H9 (cell line): ENCODE data around the gene STAC2. TPM values are rescaled to one million over a fixed set of nuclear protein-coding genes. Genes with fewer than 3 reads are reported as not detected.

Experiments
- DNase-seq: peaks from one replicate; pipeline ENCODE4 v3.0.0-alpha.2; 2017
- H2AFZ ChIP-seq: one replicate; pipeline ENCODE4 v1.6.1; 2013; ENCODE audit warnings: mild to moderate bottlenecking, low read length, control low read depth, moderate library complexity
- H2AK5ac ChIP-seq: 2 replicates; pipeline ENCODE4 v1.6.1; 2013; ENCODE audit warnings: low read length, control low read depth, mixed read lengths; ENCODE audit not compliant: insufficient read length
- H2BK120ac ChIP-seq: one replicate; pipeline ENCODE4 v1.6.1; 2013; ENCODE audit warnings: low read depth, mild to moderate bottlenecking, low read length, control low read depth, inconsistent platforms; ENCODE audit not compliant: poor library complexity, severe bottlenecking
- H2BK12ac ChIP-seq: 2 replicates; pipeline ENCODE4 v1.6.1; 2013; ENCODE audit warnings: low read length, control low read depth, mixed read lengths, low read depth; ENCODE audit not compliant: insufficient read length
- H2BK15ac ChIP-seq: 2 replicates; pipeline ENCODE4 v1.6.1; 2013; ENCODE audit warnings: low read depth, low read length, control low read depth
- H2BK20ac ChIP-seq: one replicate; pipeline ENCODE4 v1.6.1; 2013; ENCODE audit warnings: low read depth, mild to moderate bottlenecking, low read length, control low read depth, inconsistent platforms; ENCODE audit not compliant: poor library complexity, severe bottlenecking
- H2BK5ac ChIP-seq: 2 replicates; pipeline ENCODE4 v1.6.1; 2013; ENCODE audit warnings: low read length, control low read depth, mixed read lengths; ENCODE audit not compliant: insufficient read length
- H3K14ac ChIP-seq: 2 replicates; pipeline ENCODE4 v1.6.1; 2013; ENCODE audit warnings: low read length, control low read depth; ENCODE audit not compliant: insufficient read depth
- H3K18ac ChIP-seq: 2 replicates; pipeline ENCODE4 v1.6.1; 2013; ENCODE audit warnings: low read depth, mild to moderate bottlenecking, mixed read lengths, low read length, control low read depth; ENCODE audit not compliant: insufficient read length
- H3K23ac ChIP-seq: 2 replicates; pipeline ENCODE4 v1.6.1; 2013; ENCODE audit warnings: low read length, control low read depth, mixed read lengths, low read depth; ENCODE audit not compliant: insufficient read length
- H3K23me2 ChIP-seq: 2 replicates; pipeline ENCODE4 v1.6.1; 2013; ENCODE audit warnings: low read depth, mild to moderate bottlenecking, mixed read lengths, low read length, control low read depth; ENCODE audit not compliant: insufficient read length, poor library complexity, severe bottlenecking
- H3K27ac ChIP-seq: 2 replicates; pipeline ENCODE4 v1.5.1; 2013; ENCODE audit warnings: low read length, control low read depth, mixed read lengths, low read depth; ENCODE audit not compliant: insufficient read length
- H3K27me3 ChIP-seq: 2 replicates; pipeline ENCODE4 v1.6.1; 2013; ENCODE audit warnings: low read length, control low read depth, inconsistent platforms; ENCODE audit not compliant: insufficient read depth
- H3K4ac ChIP-seq: 2 replicates; pipeline ENCODE4 v1.6.1; 2013; ENCODE audit warnings: low read depth, mild to moderate bottlenecking, control low read depth, inconsistent platforms, low read length, moderate library complexity
- H3K4me1 ChIP-seq: 2 replicates; pipeline ENCODE4 v1.6.1; 2013; ENCODE audit warnings: low read length, control low read depth, inconsistent platforms; ENCODE audit not compliant: insufficient read depth
- H3K4me2 ChIP-seq: 2 replicates; pipeline ENCODE4 v1.6.1; 2013; ENCODE audit warnings: low read length, control low read depth, mixed read lengths; ENCODE audit not compliant: insufficient read length, insufficient read depth
- H3K56ac ChIP-seq: 2 replicates; pipeline ENCODE4 v1.6.1; 2013; ENCODE audit warnings: low read depth, mild to moderate bottlenecking, mixed read lengths, low read length, control low read depth; ENCODE audit not compliant: insufficient read length
- H3K79me1 ChIP-seq: 2 replicates; pipeline ENCODE4 v1.6.1; 2013; ENCODE audit warnings: low read depth, mild to moderate bottlenecking, moderate library complexity, low read length, control low read depth, inconsistent platforms; ENCODE audit not compliant: insufficient read depth, poor library complexity, severe bottlenecking
- H3K79me2 ChIP-seq: 2 replicates; pipeline ENCODE4 v1.6.1; 2013; ENCODE audit warnings: low read length, control low read depth, inconsistent platforms; ENCODE audit not compliant: insufficient read depth
- H3K9ac ChIP-seq: 2 replicates; pipeline ENCODE4 v1.6.1; 2013; ENCODE audit warnings: low read length, control low read depth, mixed read lengths; ENCODE audit not compliant: insufficient read length; ENCODE audit errors: extremely low read depth
- H3K9me3 ChIP-seq: one replicate; pipeline ENCODE4 v1.6.1; 2013; ENCODE audit warnings: low read depth, low read length, inconsistent platforms; ENCODE audit not compliant: control insufficient read depth
- H3T11ph ChIP-seq: one replicate; pipeline ENCODE4 v1.6.1; 2013; ENCODE audit warnings: mild to moderate bottlenecking, low read length, control low read depth, inconsistent platforms
- H4K20me1 ChIP-seq: one replicate; pipeline ENCODE4 v1.6.1; 2013; ENCODE audit not compliant: control insufficient read depth, insufficient read length, insufficient read depth
- H4K5ac ChIP-seq: 2 replicates; pipeline ENCODE4 v1.6.1; 2013; ENCODE audit warnings: low read depth, mild to moderate bottlenecking, mixed read lengths, low read length, control low read depth; ENCODE audit not compliant: insufficient read length
- H4K8ac ChIP-seq: replicated peaks from 2 replicates; pipeline ENCODE4 v1.6.1; 2013; ENCODE audit warnings: low read length, control low read depth, mixed read lengths, low read depth; ENCODE audit not compliant: insufficient read length
- H4K91ac ChIP-seq: 2 replicates; pipeline ENCODE4 v1.6.1; 2013; ENCODE audit warnings: low read depth, mild to moderate bottlenecking, moderate library complexity, mixed read lengths, low read length, control low read depth; ENCODE audit not compliant: insufficient read length
- H3K27ac Mint-ChIP-seq, 3 experiments: 2 replicates in 2 of 3; 3 replicates in 1 of 3; pipeline ENCODE4 v1.8.0; 2020 to 2021; ENCODE audit warnings: mixed read lengths in 3 of 3, mild to moderate bottlenecking in 1 of 3, moderate library complexity in 1 of 3
- H3K27me3 Mint-ChIP-seq: 2 replicates; pipeline ENCODE4 v1.8.0; 2021; ENCODE audit warnings: low read depth, mild to moderate bottlenecking, moderate library complexity, mixed read lengths
- H3K36me3 Mint-ChIP-seq, 3 experiments: 2 replicates in 2 of 3; 3 replicates in 1 of 3; pipeline ENCODE4 v1.8.0; 2020 to 2021; ENCODE audit warnings: low read depth in 3 of 3, mixed read lengths in 3 of 3; ENCODE audit not compliant: insufficient read depth in 1 of 3
- H3K4me1 Mint-ChIP-seq, 2 experiments: 2 replicates each; pipeline ENCODE4 v1.8.0; 2020; ENCODE audit warnings: mixed read lengths in 2 of 2
- H3K4me3 Mint-ChIP-seq, 2 experiments: 2 replicates in 1 of 2; 3 replicates in 1 of 2; pipeline ENCODE4 v1.8.0; 2020 to 2021; ENCODE audit warnings: mild to moderate bottlenecking in 2 of 2, mixed read lengths in 2 of 2, moderate library complexity in 1 of 2
- H3K9me3 Mint-ChIP-seq, 2 experiments: 2 replicates in 1 of 2; 3 replicates in 1 of 2; pipeline ENCODE4 v1.8.0; 2020; ENCODE audit warnings: mild to moderate bottlenecking in 2 of 2, mixed read lengths in 2 of 2, moderate library complexity in 1 of 2
- WGBS: extraction: QIAGEN DNeasy Blood & Tissue Kit; methylation state at CpG from one replicate; pipeline ENCODE4 v1.1.7; 2013; ENCODE audit warnings: missing lambda C conversion rate, low lambda C conversion rate, mixed read lengths; ENCODE audit not compliant: insufficient read length; ENCODE audit errors: extremely low coverage; 5-methylcytosine and 5-hydroxymethylcytosine counted together
- total RNA-seq: library from RNA; stranded (reverse); gene quantifications from 2 replicates; pipeline ENCODE4 v1.2.1, GENCODE V29; 2021
- TF ChIP-seq, protein P1 (sequence below): fragments of 200-600 bp; sonication (generic); conservative IDR thresholded peaks from 3 replicates; pipeline ENCODE4 v1.8.0; 2021; ENCODE audit warnings: antibody characterized with exemption, mild to moderate bottlenecking

Gene STAC2
- total RNA-seq, 1 experiment from 2014 or later, result 2.5 TPM

GRCh38 chr17:39204245-39204644, 21.5 kb downstream of the STAC2 start:
- H3K9me3 ChIP-seq, result no peaks in the 10 kb centered on the region
- H3K9me3 Mint-ChIP-seq, result peaks cover 0 to 7% of the 10 kb centered on the region in 2 experiments; a peak in 1 of 5 replicates
- no peak overlapping the region for H3K14ac ChIP-seq
- no peaks in the 10 kb centered on the region for H4K20me1 ChIP-seq
- H3K56ac ChIP-seq, result no peak overlapping the region
- no peak overlapping the region for H2BK20ac ChIP-seq
- H4K5ac ChIP-seq, result no peak overlapping the region
- no peak overlapping the region for H4K91ac ChIP-seq
- H2BK120ac ChIP-seq, result no peak overlapping the region
- H3K18ac ChIP-seq, result no peak overlapping the region
- no peak overlapping the region for H4K8ac ChIP-seq
- H3K36me3 Mint-ChIP-seq, result peaks cover 39 to 52% (median 51%) of the 10 kb centered on the region in 3 experiments
- H3K9ac ChIP-seq, result no peak overlapping the region
- no peak overlapping the region for H2BK15ac ChIP-seq
- H3K79me1 ChIP-seq, result no peaks in the 10 kb centered on the region
- no peak overlapping the region for H2AK5ac ChIP-seq
- H3K4ac ChIP-seq, result no peak overlapping the region
- H3K27me3 Mint-ChIP-seq, result peaks cover 2% of the 10 kb centered on the region
- no peak overlapping the region for H2BK12ac ChIP-seq
- H3T11ph ChIP-seq, result no peak overlapping the region
- no peaks in the 10 kb centered on the region for H3K27me3 ChIP-seq
- H3K4me2 ChIP-seq, result no peak overlapping the region
- H3K23ac ChIP-seq, result no peak overlapping the region
- peaks cover 3% of the 10 kb centered on the region; the same call in 1 of the 2 replicates for H3K79me2 ChIP-seq
- no peak overlapping the region for H3K27ac ChIP-seq
- H3K4me1 ChIP-seq, result no peaks in the 10 kb centered on the region; the same call in 1 of the 2 replicates
- H3K4me3 Mint-ChIP-seq, result no peak overlapping the region; a peak in 1 of 5 replicates
- H2AFZ ChIP-seq, result no peak overlapping the region
- no peak for DNase-seq
- no CpG with 5 or more reads among the region's 8 CpGs for WGBS
- TF ChIP-seq, protein P1, sequence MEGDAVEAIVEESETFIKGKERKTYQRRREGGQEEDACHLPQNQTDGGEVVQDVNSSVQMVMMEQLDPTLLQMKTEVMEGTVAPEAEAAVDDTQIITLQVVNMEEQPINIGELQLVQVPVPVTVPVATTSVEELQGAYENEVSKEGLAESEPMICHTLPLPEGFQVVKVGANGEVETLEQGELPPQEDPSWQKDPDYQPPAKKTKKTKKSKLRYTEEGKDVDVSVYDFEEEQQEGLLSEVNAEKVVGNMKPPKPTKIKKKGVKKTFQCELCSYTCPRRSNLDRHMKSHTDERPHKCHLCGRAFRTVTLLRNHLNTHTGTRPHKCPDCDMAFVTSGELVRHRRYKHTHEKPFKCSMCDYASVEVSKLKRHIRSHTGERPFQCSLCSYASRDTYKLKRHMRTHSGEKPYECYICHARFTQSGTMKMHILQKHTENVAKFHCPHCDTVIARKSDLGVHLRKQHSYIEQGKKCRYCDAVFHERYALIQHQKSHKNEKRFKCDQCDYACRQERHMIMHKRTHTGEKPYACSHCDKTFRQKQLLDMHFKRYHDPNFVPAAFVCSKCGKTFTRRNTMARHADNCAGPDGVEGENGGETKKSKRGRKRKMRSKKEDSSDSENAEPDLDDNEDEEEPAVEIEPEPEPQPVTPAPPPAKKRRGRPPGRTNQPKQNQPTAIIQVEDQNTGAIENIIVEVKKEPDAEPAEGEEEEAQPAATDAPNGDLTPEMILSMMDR, result no peak
- H3K27ac Mint-ChIP-seq, result peak overlapping the region in 1 of 3 experiments; percentile 85; a peak in 2 of 7 replicates
- H3K23me2 ChIP-seq, result peaks cover 8% of the 10 kb centered on the region
- peaks cover 22 to 44% of the 10 kb centered on the region in 2 experiments for H3K4me1 Mint-ChIP-seq
- no peak overlapping the region for H2BK5ac ChIP-seq
